OCI-LY3 (cell line): ENCODE data around the gene FYN.

Source experiments
- H2AFZ ChIP-seq: fragments of 200-600, 300-600 bp; shearing (Covaris generic); 2 replicates; pipeline ENCODE4 v1.6.0; 2014; ENCODE audit warnings: antibody characterized with exemption, low read depth, low read length
- H3K27ac ChIP-seq: fragments of 200-600, 300-600 bp; sonication (generic); 2 replicates; pipeline ENCODE4 v1.5.1; 2014; ENCODE audit warnings: mild to moderate bottlenecking, low read length, moderate library complexity, mixed read lengths
- H3K27me3 ChIP-seq: fragments of 200-600, 300-600 bp; sonication (generic); 2 replicates; pipeline ENCODE4 v1.6.1; 2014; ENCODE audit warnings: low read depth, low read length, mixed read lengths
- H3K36me3 ChIP-seq: fragments of 200-600, 300-600 bp; sonication (generic); replicated peaks from 2 replicates; pipeline ENCODE3; 2014; ENCODE audit warnings: low read depth, low read length, mixed read lengths
- H3K4me1 ChIP-seq: fragments of 300-600, 200-600 bp; sonication (generic); 2 replicates; pipeline ENCODE4 v1.6.1; 2014; ENCODE audit warnings: low read length, mixed read lengths
- H3K4me2 ChIP-seq: fragments of 200-600, 300-600 bp; sonication (generic); 2 replicates; pipeline ENCODE4 v1.6.1; 2014; ENCODE audit warnings: low read length, mixed read lengths
- H3K4me3 ChIP-seq: fragments of 300-600, 200-600 bp; sonication (generic); 2 replicates; pipeline ENCODE4 v1.5.1; 2014; ENCODE audit warnings: antibody characterized with exemption, mild to moderate bottlenecking, low read length, moderate library complexity
- H3K79me2 ChIP-seq: fragments of 300-600, 200-600 bp; shearing (Covaris generic); 2 replicates; pipeline ENCODE4 v1.6.1; 2014; ENCODE audit warnings: mild to moderate bottlenecking, low read length, mixed read lengths
- H3K9ac ChIP-seq: fragments of 300-600, 200-600 bp; shearing (Covaris generic); 2 replicates; pipeline ENCODE4 v1.6.0; 2014; ENCODE audit warnings: mild to moderate bottlenecking, low read length, moderate library complexity
- H3K9me3 ChIP-seq: fragments of 200-600, 300-600 bp; shearing (Covaris generic); 2 replicates; pipeline ENCODE4 v1.6.1; 2014; ENCODE audit warnings: low read length, mixed read lengths; ENCODE audit not compliant: insufficient read depth
- H4K20me1 ChIP-seq: fragments of 200-600, 300-600 bp; sonication (generic); 2 replicates; pipeline ENCODE4 v1.6.1; 2016; ENCODE audit warnings: low read length, mixed read lengths; ENCODE audit not compliant: insufficient read depth
- CTCF ChIP-seq: fragments of 200-600, 300-600 bp; sonication (generic); IDR thresholded peaks from 2 replicates; pipeline ENCODE4 v1.5.1; 2014; ENCODE audit warnings: antibody characterized with exemption, low read length, low read depth
- EZH2phosphoT487 ChIP-seq: fragments of 200-600 bp; shearing (Covaris generic); IDR thresholded peaks from 2 replicates; pipeline ENCODE4 v1.6.1; 2018; ENCODE audit warnings: antibody characterized with exemption, mixed run types, low read depth

Gene FYN

GRCh38 chr6:111624401-111625098, 248.7 kb downstream of the FYN start:
- no peaks in the 10 kb centered on the region for H3K4me1 ChIP-seq
- peaks cover 9% of the 10 kb centered on the region for H3K27me3 ChIP-seq
- no peaks in the 10 kb centered on the region for H3K9me3 ChIP-seq
- no peak overlapping the region for H3K9ac ChIP-seq
- H3K36me3 ChIP-seq: no peaks in the 10 kb centered on the region
- H3K79me2 ChIP-seq: no peaks in the 10 kb centered on the region
- H3K4me2 ChIP-seq: no peak overlapping the region
- no peak overlapping the region for H3K27ac ChIP-seq
- H4K20me1 ChIP-seq: no peaks in the 10 kb centered on the region
- no peak overlapping the region for H3K4me3 ChIP-seq
- TF ChIP-seq CTCF (no peak), EZH2phosphoT487 (no peak)
- no peak overlapping the region for H2AFZ ChIP-seq

- Histone ChIP-seq H3K4me3 (no peak overlapping the region), H3K79me2 (no peaks in the 10 kb centered on the region), H3K9ac (no peak overlapping the region), H3K27ac (no peak overlapping the region), H4K20me1 (no peaks in the 10 kb centered on the region), H3K4me1 (no peaks in the 10 kb centered on the region), H3K9me3 (no peaks in the 10 kb centered on the region), H3K4me2 (no peak overlapping the region), H3K36me3 (no peaks in the 10 kb centered on the region), H3K27me3 (peaks cover 1% of the 10 kb centered on the region; the same call in 1 of the 2 replicates), H2AFZ (no peak overlapping the region)
- TF ChIP-seq CTCF (no peak), EZH2phosphoT487 (no peak)
Measured at GRCh38 chr6:111623046-111623718, 250.1 kb downstream of the FYN start.

- no peak overlapping the region for H3K4me2 ChIP-seq
- H3K36me3 ChIP-seq: no peaks in the 10 kb centered on the region
Measured at GRCh38 chr6:111620169-111620568, 253.1 kb downstream of the FYN start.

More at GRCh38 chr6:111620169-111620568, 253.1 kb downstream of the FYN start:
- Histone ChIP-seq H3K4me3 (no peak overlapping the region), H3K79me2 (no peaks in the 10 kb centered on the region), H3K27me3 (no peaks in the 10 kb centered on the region), H3K27ac (no peak overlapping the region), H3K9ac (no peak overlapping the region), H3K4me1 (no peaks in the 10 kb centered on the region), H3K9me3 (no peaks in the 10 kb centered on the region), H4K20me1 (no peaks in the 10 kb centered on the region), H2AFZ (no peak overlapping the region)
- TF ChIP-seq EZH2phosphoT487 (no peak), CTCF (no peak)
